SK-N-SH (cell line): Measurements from ENCODE around the gene GYPA.
"Not testable (repeated sequence)": the region's sequence is repeated elsewhere in the genome, so short reads cannot be mapped to it uniquely, and the experiment has no call there.

Experiments
- EZH2phosphoT487 ChIP-seq: fragments of 200-600 bp; sonication (generic); IDR thresholded peaks from 2 replicates; pipeline ENCODE4 v1.6.1; 2017; ENCODE audit warnings: low read depth, mixed run types, mild to moderate bottlenecking, antibody characterized with exemption, moderate library complexity, borderline replicate concordance
- FOXM1 ChIP-seq: IDR thresholded peaks from 2 replicates; pipeline ENCODE4 v1.4.0; 2012; ENCODE audit warnings: low read depth, mild to moderate bottlenecking
- NRF1 ChIP-seq: IDR thresholded peaks from 2 replicates; pipeline ENCODE4 v1.6.1; 2012; ENCODE audit warnings: low read depth, mild to moderate bottlenecking, low read length
- POLR2AphosphoS5 ChIP-seq: IDR thresholded peaks from 2 replicates; pipeline ENCODE4 v1.6.1; 2012; ENCODE audit warnings: low read depth, low read length
- RFX5 ChIP-seq: IDR thresholded peaks from 2 replicates; pipeline ENCODE4 v1.6.1; 2012; ENCODE audit warnings: mild to moderate bottlenecking, improper control_type of control experiment, low read length
- TEAD4 ChIP-seq: IDR thresholded peaks from 2 replicates; pipeline ENCODE4 v1.4.0; 2012; ENCODE audit warnings: mild to moderate bottlenecking, borderline replicate concordance; ENCODE audit not compliant: insufficient read depth
- YY1 ChIP-seq: IDR thresholded peaks from 2 replicates; pipeline ENCODE4 v1.4.0; 2012; ENCODE audit warnings: low read depth, mild to moderate bottlenecking
- TF ChIP-seq, protein P1 (sequence below): fragments of 200-600 bp; sonication (generic); IDR thresholded peaks from 2 replicates; pipeline ENCODE4 v1.6.1; 2017; ENCODE audit warnings: antibody characterized with exemption, mild to moderate bottlenecking, moderate library complexity
- TF ChIP-seq, protein P2 (sequence below): IDR thresholded peaks from 2 replicates; pipeline ENCODE4 v1.4.0; 2012; ENCODE audit warnings: low read depth
- TF ChIP-seq, protein P3 (sequence below): fragments of 150-350 bp; IDR thresholded peaks from 2 replicates; pipeline ENCODE4 v1.6.1; 2016; ENCODE audit warnings: mild to moderate bottlenecking, low read depth, low read length

DNA sequence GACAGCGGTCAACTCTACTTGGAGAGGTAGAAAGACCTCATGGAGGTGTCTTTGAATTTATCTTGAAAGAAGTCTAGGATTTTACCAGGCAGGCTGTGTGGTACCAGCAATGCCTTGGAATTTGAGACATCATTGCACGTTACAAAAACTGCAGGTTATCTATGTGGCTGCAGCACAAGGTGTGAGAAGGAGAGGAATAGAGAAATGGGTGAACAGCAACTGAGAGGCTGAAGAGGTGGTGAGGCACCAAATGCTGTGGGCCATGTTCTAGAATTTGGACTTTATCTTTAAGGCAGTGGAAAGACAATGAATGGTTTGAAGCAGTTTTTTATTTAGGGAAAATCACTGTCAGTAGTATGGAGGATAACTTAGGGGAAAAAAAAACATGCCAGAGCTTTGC lies 15.4 kb downstream of the GYPA start:
- not testable (repeated sequence) for TF ChIP-seq TEAD4, NRF1, EZH2phosphoT487, POLR2AphosphoS5, RFX5, FOXM1, YY1
- TF ChIP-seq, protein P1, sequence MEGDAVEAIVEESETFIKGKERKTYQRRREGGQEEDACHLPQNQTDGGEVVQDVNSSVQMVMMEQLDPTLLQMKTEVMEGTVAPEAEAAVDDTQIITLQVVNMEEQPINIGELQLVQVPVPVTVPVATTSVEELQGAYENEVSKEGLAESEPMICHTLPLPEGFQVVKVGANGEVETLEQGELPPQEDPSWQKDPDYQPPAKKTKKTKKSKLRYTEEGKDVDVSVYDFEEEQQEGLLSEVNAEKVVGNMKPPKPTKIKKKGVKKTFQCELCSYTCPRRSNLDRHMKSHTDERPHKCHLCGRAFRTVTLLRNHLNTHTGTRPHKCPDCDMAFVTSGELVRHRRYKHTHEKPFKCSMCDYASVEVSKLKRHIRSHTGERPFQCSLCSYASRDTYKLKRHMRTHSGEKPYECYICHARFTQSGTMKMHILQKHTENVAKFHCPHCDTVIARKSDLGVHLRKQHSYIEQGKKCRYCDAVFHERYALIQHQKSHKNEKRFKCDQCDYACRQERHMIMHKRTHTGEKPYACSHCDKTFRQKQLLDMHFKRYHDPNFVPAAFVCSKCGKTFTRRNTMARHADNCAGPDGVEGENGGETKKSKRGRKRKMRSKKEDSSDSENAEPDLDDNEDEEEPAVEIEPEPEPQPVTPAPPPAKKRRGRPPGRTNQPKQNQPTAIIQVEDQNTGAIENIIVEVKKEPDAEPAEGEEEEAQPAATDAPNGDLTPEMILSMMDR, result not testable (repeated sequence)
- TF ChIP-seq, protein P2, sequence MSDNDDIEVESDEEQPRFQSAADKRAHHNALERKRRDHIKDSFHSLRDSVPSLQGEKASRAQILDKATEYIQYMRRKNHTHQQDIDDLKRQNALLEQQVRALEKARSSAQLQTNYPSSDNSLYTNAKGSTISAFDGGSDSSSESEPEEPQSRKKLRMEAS, result not testable (repeated sequence)
- TF ChIP-seq, protein P3, sequence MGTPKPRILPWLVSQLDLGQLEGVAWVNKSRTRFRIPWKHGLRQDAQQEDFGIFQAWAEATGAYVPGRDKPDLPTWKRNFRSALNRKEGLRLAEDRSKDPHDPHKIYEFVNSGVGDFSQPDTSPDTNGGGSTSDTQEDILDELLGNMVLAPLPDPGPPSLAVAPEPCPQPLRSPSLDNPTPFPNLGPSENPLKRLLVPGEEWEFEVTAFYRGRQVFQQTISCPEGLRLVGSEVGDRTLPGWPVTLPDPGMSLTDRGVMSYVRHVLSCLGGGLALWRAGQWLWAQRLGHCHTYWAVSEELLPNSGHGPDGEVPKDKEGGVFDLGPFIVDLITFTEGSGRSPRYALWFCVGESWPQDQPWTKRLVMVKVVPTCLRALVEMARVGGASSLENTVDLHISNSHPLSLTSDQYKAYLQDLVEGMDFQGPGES, result not testable (repeated sequence)
